ENCODE data around the gene KCNN3. TPM values are rescaled to one million over a fixed set of nuclear protein-coding genes. Genes with fewer than 3 reads are reported as not detected.

KCNN3 gene
- total and polyA plus RNA-seq, 2 of the 13 experiments (the other 11 are each of a cell fraction or from before 2014, with no cell fraction given) = not detected

DNA sequence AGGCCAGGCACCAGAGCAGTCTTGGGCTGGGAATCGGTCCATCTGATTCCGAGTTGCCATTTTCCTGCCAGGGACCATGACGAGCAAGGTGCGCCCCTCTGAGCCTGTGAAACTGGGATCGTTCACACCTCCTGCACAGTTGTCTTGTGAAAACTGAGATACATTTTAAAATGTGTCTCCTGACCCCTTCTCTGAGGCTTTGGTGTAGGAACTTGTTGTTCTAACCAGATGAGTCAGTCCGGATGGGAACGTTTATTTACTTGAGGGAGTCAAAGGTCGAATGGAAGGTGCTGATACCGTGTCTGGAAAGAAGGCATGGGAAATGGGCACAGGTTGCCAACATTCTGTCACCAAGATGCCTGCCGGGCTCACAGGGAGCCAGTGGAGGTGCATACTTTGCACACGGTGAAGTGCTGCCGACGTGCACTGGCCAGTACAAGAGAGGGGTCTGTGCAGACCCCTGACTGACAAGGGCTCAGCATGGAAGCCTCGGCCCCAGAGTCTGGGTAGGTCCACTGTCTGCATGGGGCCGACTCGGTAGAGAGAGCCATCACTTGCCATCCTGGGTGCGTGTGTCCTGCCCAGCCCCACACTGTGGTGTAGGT, 7.4 kb upstream of the KCNN3 start (continued):
- TF ChIP-seq, protein P1, sequence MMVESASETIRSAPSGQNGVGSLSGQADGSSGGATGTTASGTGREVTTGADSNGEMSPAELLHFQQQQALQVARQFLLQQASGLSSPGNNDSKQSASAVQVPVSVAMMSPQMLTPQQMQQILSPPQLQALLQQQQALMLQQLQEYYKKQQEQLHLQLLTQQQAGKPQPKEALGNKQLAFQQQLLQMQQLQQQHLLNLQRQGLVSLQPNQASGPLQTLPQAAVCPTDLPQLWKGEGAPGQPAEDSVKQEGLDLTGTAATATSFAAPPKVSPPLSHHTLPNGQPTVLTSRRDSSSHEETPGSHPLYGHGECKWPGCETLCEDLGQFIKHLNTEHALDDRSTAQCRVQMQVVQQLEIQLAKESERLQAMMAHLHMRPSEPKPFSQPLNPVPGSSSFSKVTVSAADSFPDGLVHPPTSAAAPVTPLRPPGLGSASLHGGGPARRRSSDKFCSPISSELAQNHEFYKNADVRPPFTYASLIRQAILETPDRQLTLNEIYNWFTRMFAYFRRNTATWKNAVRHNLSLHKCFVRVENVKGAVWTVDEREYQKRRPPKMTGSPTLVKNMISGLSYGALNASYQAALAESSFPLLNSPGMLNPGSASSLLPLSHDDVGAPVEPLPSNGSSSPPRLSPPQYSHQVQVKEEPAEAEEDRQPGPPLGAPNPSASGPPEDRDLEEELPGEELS (CRISPR knock-in tag; IDR thresholded peaks at IDR 0.05) = peak; percentile 66
- no peak for TF ChIP-seq RNF219 (CRISPR knock-in tag; IDR thresholded peaks at IDR 0.05)
- TF ChIP-seq ZNF574 (CRISPR knock-in tag; IDR thresholded peaks at IDR 0.05) = no peak
- TF ChIP-seq EP300 (IDR thresholded peaks at IDR 0.05; ENCODE audit: low read depth in 2 of 2, low read length in 2 of 2) = peak in 1 of 2 experiments; percentile 43; a peak in 1 of 4 replicates
- no peak for TF ChIP-seq EP300 (CRISPR knock-in tag; IDR thresholded peaks at IDR 0.05; ENCODE audit: borderline replicate concordance)
- peak; percentile 43 for TF ChIP-seq HDAC2 (CRISPR knock-in tag; IDR thresholded peaks at IDR 0.05)
- no peak for TF ChIP-seq ZNF75D (CRISPR knock-in tag; IDR thresholded peaks at IDR 0.05; ENCODE audit: borderline replicate concordance)
- no peak for TF ChIP-seq ZZZ3 (CRISPR knock-in tag; IDR thresholded peaks at IDR 0.05; ENCODE audit: borderline replicate concordance)
- no peak for TF ChIP-seq FLYWCH1 (CRISPR knock-in tag; IDR thresholded peaks at IDR 0.05)
- TF ChIP-seq FIP1L1 (IDR thresholded peaks at IDR 0.05; ENCODE audit: borderline replicate concordance, insufficient read depth, low read depth, low read length) = no peak
- TF ChIP-seq MAZ (IDR thresholded peaks at IDR 0.05; ENCODE audit: borderline replicate concordance, low read depth, low read length) = no peak
- no peak for TF ChIP-seq MAZ (CRISPR knock-in tag; IDR thresholded peaks at IDR 0.05; ENCODE audit: low read depth)
- TF ChIP-seq ARID5B (CRISPR knock-in tag; IDR thresholded peaks at IDR 0.05) = peak; percentile 67
- no peak for TF ChIP-seq ZNF737 (CRISPR knock-in tag; IDR thresholded peaks at IDR 0.05; ENCODE audit: borderline replicate concordance)
- TF ChIP-seq, protein P2, sequence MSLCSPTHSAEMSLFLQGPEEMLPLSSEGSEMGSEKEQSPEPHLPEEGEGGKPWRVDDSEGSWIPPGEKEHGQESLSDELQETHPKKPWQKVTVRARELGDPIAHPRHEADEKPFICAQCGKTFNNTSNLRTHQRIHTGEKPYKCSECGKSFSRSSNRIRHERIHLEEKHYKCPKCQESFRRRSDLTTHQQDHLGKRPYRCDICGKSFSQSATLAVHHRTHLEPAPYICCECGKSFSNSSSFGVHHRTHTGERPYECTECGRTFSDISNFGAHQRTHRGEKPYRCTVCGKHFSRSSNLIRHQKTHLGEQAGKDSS (CRISPR knock-in tag; IDR thresholded peaks at IDR 0.05; ENCODE audit: borderline replicate concordance, low read depth) = no peak
- TF ChIP-seq ZNF232 (CRISPR knock-in tag; IDR thresholded peaks at IDR 0.05; ENCODE audit: borderline replicate concordance) = no peak

Measured in HepG2 (cell line).